Loucy (cell line): ENCODE measurements around the gene CADM4.

ENCODE experiments used
- CTCF ChIP-seq: fragments of 200-600 bp; sonication (generic); conservative IDR thresholded peaks from 2 replicates; pipeline ENCODE4 v1.5.1; 2014; ENCODE audit warnings: mild to moderate bottlenecking, antibody characterized with exemption, low read length
- EZH2phosphoT487 ChIP-seq: fragments of 200-600 bp; IDR thresholded peaks from 2 replicates; pipeline ENCODE4 v1.6.1; 2018; ENCODE audit warnings: antibody characterized with exemption, mild to moderate bottlenecking, moderate library complexity, borderline replicate concordance

GRCh38 chr19:43625918-43626579, 13.6 kb downstream of the CADM4 start:
- no peak for TF ChIP-seq CTCF
- TF ChIP-seq EZH2phosphoT487, result no peak
